ENCODE measurements around the gene PRDM11.

- TF ChIP-seq MAX (CRISPR knock-in tag; IDR thresholded peaks at IDR 0.05) (no peak), CTCF (IDR thresholded peaks at IDR 0.05) (no peak), ATF2 (CRISPR knock-in tag; IDR thresholded peaks at IDR 0.05; ENCODE audit: borderline replicate concordance, low read depth) (no peak), ZMAT4 (CRISPR knock-in tag; IDR thresholded peaks at IDR 0.05) (no peak)
These were observed 77.1 kb downstream of the PRDM11 start for GRCh38 chr11:45223496-45223895.
